NCI-H748 treated with DMSO at 0.1 percent for 48 hours (cell line): ENCODE measurements around the gene HYAL2.
A peak's percentile ranks its signal among the peaks of the same experiment; 100 is the strongest.
"Not testable (repeated sequence)": the region's sequence is repeated elsewhere in the genome, so short reads cannot be mapped to it uniquely, and the experiment has no call there.

Experiments
- DNase-seq: peaks from one replicate; lab custom pipeline; 2025; lab: John Stamatoyannopoulos, UW

The HYAL2 gene

GRCh38 chr3:50312041-50312440 lies 10.5 kb downstream of the HYAL2 start:
- DNase-seq = not testable (repeated sequence)

GRCh38 chr3:50304601-50305000 lies 17.9 kb downstream of the HYAL2 start:
- DNase-seq = no peak

GRCh38 chr3:50303013-50303815 lies 19.3 kb downstream of the HYAL2 start, which contains the start of gene HYAL1:
TSS of gene HYAL1 (minus strand) at chr3:50303574. CDS start at chr3:50302956, 618 bp downstream.
- DNase-seq = no peak

GRCh38 chr3:50302095-50303012 lies 20.2 kb downstream of the HYAL2 start:
- DNase-seq = no peak

- DNase-seq = no peak
These were observed 21.8 kb downstream of the HYAL2 start for GRCh38 chr3:50300681-50301254.

GRCh38 chr3:50299929-50300680 lies 22.4 kb downstream of the HYAL2 start:
- no peak for DNase-seq

- DNase-seq = no peak
These were observed 23.0 kb downstream of the HYAL2 start for GRCh38 chr3:50299638-50299928.

GRCh38 chr3:50298836-50299637 lies 23.5 kb downstream of the HYAL2 start, which contains the start of the genes HYAL3 and NAA80:
TSS of gene HYAL3 (minus strand) at chr3:50299405. CDS start at chr3:50295602, 3,803 bp downstream.
TSS of gene NAA80 (minus strand) at chr3:50299405. CDS start at chr3:50297463, 1,942 bp downstream.
- peak; percentile 89 for DNase-seq

GRCh38 chr3:50297896-50298725 lies 24.4 kb downstream of the HYAL2 start:
- DNase-seq = no peak

- no peak for DNase-seq
These were observed 25.2 kb downstream of the HYAL2 start for GRCh38 chr3:50297384-50297775.

GRCh38 chr3:50296721-50297383 lies 25.7 kb downstream of the HYAL2 start:
- DNase-seq = no peak

GRCh38 chr3:50295553-50296431 lies 26.8 kb downstream of the HYAL2 start:
- no peak for DNase-seq

GRCh38 chr3:50294492-50295403 lies 27.8 kb downstream of the HYAL2 start:
- DNase-seq = no peak

GRCh38 chr3:50294089-50294488 lies 28.5 kb downstream of the HYAL2 start:
- DNase-seq = no peak

- DNase-seq = no peak
These were observed 29.3 kb downstream of the HYAL2 start for GRCh38 chr3:50293079-50293801.
